NCI-H1694 treated with DMSO at 0.1 percent for 48 hours (cell line): ENCODE results near the gene CALR.
"Not testable (repeated sequence)": the region's sequence is repeated elsewhere in the genome, so short reads cannot be mapped to it uniquely, and the experiment has no call there.

ENCODE experiments used
- DNase-seq: peaks from one replicate; lab custom pipeline; 2025; lab: John Stamatoyannopoulos, UW

CALR gene

GRCh38 chr19:12952488-12953137 lies 14.2 kb downstream of the CALR start:
- DNase-seq, result no peak

- DNase-seq, result peak; percentile 74
Observed at GRCh38 chr19:12953138-12953798, 14.9 kb downstream of the CALR start.

GRCh38 chr19:12953799-12954611 lies 15.6 kb downstream of the CALR start:
- peak; percentile 83 for DNase-seq

GRCh38 chr19:12954612-12954962 lies 16.2 kb downstream of the CALR start:
- DNase-seq, result no peak

- not testable (repeated sequence) for DNase-seq
Observed at GRCh38 chr19:12955575-12955974, 17.2 kb downstream of the CALR start.

- DNase-seq, result no peak
Observed at GRCh38 chr19:12955996-12956395, 17.6 kb downstream of the CALR start.

- peak; percentile 40 for DNase-seq
Observed at GRCh38 chr19:12956446-12957388, 18.3 kb downstream of the CALR start, which contains the start of gene GADD45GIP1. Gene GADD45GIP1 (minus strand): TSS chr19:12957223. CDS start chr19:12957212, 11 bp downstream.

- DNase-seq, result not testable (repeated sequence)
Observed at GRCh38 chr19:12957389-12957952, 19.1 kb downstream of the CALR start.

GRCh38 chr19:12959481-12959880 lies 21.1 kb downstream of the CALR start:
- DNase-seq, result no peak

- DNase-seq, result peak; percentile 53
Observed at GRCh38 chr19:12965017-12965811, 26.8 kb downstream of the CALR start.

GRCh38 chr19:12965812-12966135 lies 27.4 kb downstream of the CALR start:
- no peak for DNase-seq

- DNase-seq, result no peak
Observed at GRCh38 chr19:12967907-12968306, 29.5 kb downstream of the CALR start.

GRCh38 chr19:12969292-12969988 lies 31.0 kb downstream of the CALR start, which contains the start of gene DAND5:
Gene DAND5 (plus strand): TSS chr19:12969576. CDS start chr19:12969661, 85 bp downstream.
- peak; percentile 54 for DNase-seq

GRCh38 chr19:12970070-12970820 lies 31.8 kb downstream of the CALR start:
- DNase-seq, result no peak

- DNase-seq, result no peak
Observed at GRCh38 chr19:12973236-12973635, 34.8 kb downstream of the CALR start.

GRCh38 chr19:12974301-12975220 lies 36.2 kb downstream of the CALR start:
- DNase-seq, result peak; percentile 72

GRCh38 chr19:12975221-12975741 lies 36.9 kb downstream of the CALR start:
- DNase-seq, result peak; percentile 81

- not testable (repeated sequence) for DNase-seq
Observed at GRCh38 chr19:12976109-12976508, 37.7 kb downstream of the CALR start.
